ENCODE results near the gene SLC24A4.

Gene SLC24A4

DNA sequence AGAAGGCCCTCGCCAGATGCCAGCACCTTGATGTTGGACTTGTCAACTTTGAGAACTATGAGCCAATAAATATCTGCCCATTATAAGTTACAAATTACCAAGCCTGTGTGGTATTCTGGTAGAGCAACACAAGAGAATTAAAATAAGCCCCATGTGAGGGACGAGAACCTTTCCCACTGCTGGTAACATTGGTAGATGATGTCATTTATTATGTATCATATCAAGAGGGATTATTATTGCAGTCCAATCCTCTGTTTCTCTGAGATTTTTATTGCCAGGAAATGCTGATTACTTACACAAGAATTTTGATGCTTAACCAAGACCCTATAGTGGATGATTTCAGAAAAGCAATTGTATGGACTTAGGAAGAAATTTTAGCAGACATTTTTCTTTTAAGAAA is 40.3 kb upstream of the SLC24A4 start:
- TF ChIP-seq, protein P1, sequence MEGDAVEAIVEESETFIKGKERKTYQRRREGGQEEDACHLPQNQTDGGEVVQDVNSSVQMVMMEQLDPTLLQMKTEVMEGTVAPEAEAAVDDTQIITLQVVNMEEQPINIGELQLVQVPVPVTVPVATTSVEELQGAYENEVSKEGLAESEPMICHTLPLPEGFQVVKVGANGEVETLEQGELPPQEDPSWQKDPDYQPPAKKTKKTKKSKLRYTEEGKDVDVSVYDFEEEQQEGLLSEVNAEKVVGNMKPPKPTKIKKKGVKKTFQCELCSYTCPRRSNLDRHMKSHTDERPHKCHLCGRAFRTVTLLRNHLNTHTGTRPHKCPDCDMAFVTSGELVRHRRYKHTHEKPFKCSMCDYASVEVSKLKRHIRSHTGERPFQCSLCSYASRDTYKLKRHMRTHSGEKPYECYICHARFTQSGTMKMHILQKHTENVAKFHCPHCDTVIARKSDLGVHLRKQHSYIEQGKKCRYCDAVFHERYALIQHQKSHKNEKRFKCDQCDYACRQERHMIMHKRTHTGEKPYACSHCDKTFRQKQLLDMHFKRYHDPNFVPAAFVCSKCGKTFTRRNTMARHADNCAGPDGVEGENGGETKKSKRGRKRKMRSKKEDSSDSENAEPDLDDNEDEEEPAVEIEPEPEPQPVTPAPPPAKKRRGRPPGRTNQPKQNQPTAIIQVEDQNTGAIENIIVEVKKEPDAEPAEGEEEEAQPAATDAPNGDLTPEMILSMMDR (IDR thresholded peaks at IDR 0.05; ENCODE audit: control insufficient read depth, insufficient read depth, low read depth, low read length, missing control alignments), result no peak
- DNase-seq (ENCODE audit: low read depth), result no peak

DNA sequence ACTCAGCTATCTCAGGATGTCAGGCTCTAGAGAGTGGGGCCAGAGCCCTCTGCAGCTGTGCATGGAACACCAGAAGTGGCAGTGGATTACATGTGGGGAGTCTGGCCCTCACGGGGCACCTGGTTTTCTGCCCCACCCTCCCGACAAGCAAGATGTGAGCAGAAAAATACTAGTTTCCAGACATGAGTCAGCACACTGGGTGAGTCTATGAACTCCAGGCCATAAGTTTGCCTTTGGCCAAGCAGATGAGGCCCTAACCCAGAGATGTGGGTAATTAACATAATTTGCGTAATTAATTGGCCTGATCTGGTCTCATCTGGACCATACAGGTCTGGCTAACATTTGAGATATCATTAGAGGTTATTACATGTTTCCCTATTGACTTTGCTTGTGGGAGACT is 37.7 kb upstream of the SLC24A4 start:
- TF ChIP-seq, protein P1 (IDR thresholded peaks at IDR 0.05; ENCODE audit: control insufficient read depth, insufficient read depth, low read depth, low read length, missing control alignments), result no peak
- DNase-seq (ENCODE audit: low read depth), result no peak
- H3K4me3 ChIP-seq (ENCODE audit: control insufficient read depth, low read depth, low read length), result no peak overlapping the region

More for the DNA sequence above, 40.3 kb upstream of the SLC24A4 start:
- H3K4me3 ChIP-seq (ENCODE audit: control insufficient read depth, low read depth, low read length), result no peak overlapping the region

DNA sequence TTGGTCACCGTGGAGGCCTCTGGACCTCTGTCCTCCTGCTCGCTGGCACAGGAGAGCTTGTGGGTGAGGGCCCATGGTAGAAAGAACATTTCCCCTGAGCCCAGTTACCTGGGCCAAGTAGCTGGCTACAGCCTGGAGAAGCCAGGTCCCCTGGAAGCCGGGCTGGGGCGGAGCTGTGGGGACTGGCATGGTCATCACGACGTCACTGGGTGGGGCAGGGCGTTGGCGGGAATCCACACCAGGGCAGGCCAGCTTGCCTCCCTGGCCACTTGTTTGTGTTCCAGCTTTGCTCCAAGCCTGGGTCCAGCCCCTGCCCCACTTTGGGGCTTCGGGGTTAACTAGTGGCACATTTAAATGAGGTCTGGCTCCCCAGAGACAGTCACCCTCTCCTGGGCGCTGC is 35.0 kb upstream of the SLC24A4 start:
- no peak overlapping the region for H3K4me3 ChIP-seq (ENCODE audit: control insufficient read depth, low read depth, low read length)
- no peak for DNase-seq (ENCODE audit: low read depth)
- TF ChIP-seq, protein P1 (IDR thresholded peaks at IDR 0.05; ENCODE audit: control insufficient read depth, insufficient read depth, low read depth, low read length, missing control alignments), result no peak

DNA sequence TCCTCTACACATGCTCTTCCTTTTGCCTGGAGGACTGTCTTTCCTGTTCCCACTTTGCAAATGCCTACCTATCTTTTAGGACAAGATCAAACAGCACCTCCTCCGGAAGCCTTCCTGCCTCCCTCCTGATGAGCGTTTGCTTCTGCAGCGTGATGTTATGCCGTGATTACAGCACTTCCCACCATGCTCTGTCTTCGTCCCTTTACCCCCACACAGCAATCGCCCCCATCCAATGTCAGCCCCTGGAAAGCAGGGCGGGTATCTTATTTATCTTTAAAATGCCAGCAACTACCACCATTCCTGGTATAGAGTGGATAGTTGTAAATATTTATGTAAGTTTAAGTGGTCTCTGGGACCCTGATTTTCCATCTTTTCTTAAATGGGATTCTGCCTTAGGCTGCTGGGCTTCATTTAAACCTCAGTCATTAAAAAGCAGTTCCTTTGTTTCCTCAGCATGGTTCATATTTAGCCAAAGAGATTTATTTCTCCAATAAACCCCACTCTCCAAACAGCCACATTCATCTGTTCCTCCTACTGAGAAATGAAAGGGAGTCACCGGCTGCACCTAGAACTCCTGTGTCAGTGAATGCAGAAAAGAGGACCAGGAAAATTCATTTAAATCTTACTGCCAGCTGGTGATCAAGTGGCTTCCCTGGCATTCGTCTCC is 33.8 kb upstream of the SLC24A4 start:
- DNase-seq (ENCODE audit: low read depth), result no peak
- TF ChIP-seq, protein P1 (IDR thresholded peaks at IDR 0.05; ENCODE audit: control insufficient read depth, insufficient read depth, low read depth, low read length, missing control alignments), result no peak
- H3K4me3 ChIP-seq (ENCODE audit: control insufficient read depth, low read depth, low read length), result no peak overlapping the region

DNA sequence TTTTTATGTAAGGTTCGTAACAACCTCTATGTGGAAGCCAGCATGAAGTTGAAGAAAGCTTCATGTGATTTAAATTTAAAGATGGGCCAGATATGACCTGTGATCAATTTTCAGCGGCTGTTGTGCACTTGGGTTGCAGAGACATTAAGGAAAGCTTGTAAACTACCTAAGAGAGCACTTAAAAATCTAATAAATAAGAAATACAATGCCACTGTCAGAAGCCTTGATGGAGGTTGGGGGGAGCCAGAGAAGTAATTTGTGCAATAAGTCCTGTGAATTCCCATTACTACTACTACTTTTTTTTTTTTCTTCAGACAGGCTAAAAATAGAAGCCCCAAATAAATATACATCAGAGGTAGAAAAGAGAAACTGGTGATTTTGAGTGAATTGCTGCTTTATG is 30.3 kb upstream of the SLC24A4 start:
- no peak for DNase-seq (ENCODE audit: low read depth)
- TF ChIP-seq, protein P1 (IDR thresholded peaks at IDR 0.05; ENCODE audit: control insufficient read depth, insufficient read depth, low read depth, low read length, missing control alignments), result no peak

DNA sequence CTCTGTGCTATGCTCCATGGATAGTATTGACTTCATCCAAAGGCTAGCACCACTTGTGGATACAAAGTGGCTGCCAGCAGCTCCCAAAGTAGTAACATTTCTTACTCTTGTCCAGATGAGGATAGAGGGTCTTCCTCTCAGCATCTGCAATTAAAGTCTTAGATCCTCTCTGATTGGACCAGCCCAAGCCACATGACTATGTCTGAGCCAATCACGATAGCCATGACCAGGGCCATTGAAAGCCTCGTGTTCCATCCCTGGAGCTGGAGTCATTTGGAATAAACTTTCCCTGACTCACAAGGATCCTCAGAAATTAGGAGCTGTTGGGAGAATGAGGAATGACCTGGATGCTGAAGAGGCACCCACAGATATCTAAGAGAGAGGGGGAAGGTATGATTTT is 28.5 kb upstream of the SLC24A4 start:
- TF ChIP-seq, protein P1 (IDR thresholded peaks at IDR 0.05; ENCODE audit: control insufficient read depth, insufficient read depth, low read depth, low read length, missing control alignments), result no peak
- H3K4me3 ChIP-seq (ENCODE audit: control insufficient read depth, low read depth, low read length), result no peak overlapping the region
- DNase-seq (ENCODE audit: low read depth), result no peak

More for the DNA sequence above, 30.3 kb upstream of the SLC24A4 start:
- H3K4me3 ChIP-seq (ENCODE audit: control insufficient read depth, low read depth, low read length), result no peak overlapping the region
